IMR-90 (cell line): Measurements from ENCODE around the gene PRR5. TPM values are rescaled to one million over a fixed set of nuclear protein-coding genes. Genes with fewer than 3 reads are reported as not detected.

Experiments
- ATAC-seq: fragments of 200-7000 bp; cut with Tn5 transposase; 2 replicates; pipeline ENCODE4 v1.9.1; 2020; ENCODE audit warnings: low read depth, mild to moderate bottlenecking, moderate library complexity
- BruUV-seq: library from RNA; stranded (reverse); fragments of 400-500 nt; replicated peaks from 2 replicates; lab custom pipeline; 2021; lab: Mats Ljungman, UMichigan
- CTCF ChIA-PET: fragments of 300-600 bp; formaldehyde crosslinking; extraction: SDS; loops from one replicate; lab custom pipeline; 2021; ENCODE audit warnings: antibody characterized with exemption; lab: Yijun Ruan, JAX
- POLR2A ChIA-PET: fragments of 300-600 bp; sonication (Branson Sonifier 250); formaldehyde crosslinking; loops from one replicate; lab custom pipeline; 2022; ENCODE audit warnings: antibody characterized with exemption; ENCODE audit not compliant: unreplicated experiment; lab: Charles Lee
- DNase-seq: peaks from one replicate; pipeline ENCODE4 v3.0.0; 2013
- H2AFZ ChIP-seq: replicated peaks from 2 replicates; pipeline ENCODE3; 2013; ENCODE audit warnings: low read length, mild to moderate bottlenecking; ENCODE audit not compliant: poor library complexity
- H2AK5ac ChIP-seq: 2 replicates; pipeline ENCODE4 v1.6.1; 2013; ENCODE audit warnings: low read depth, low read length, inconsistent platforms
- H2AK9ac ChIP-seq: replicated peaks from 2 replicates; pipeline ENCODE3; 2013; ENCODE audit warnings: mild to moderate bottlenecking, low read depth, low read length, moderate library complexity; ENCODE audit not compliant: poor library complexity
- H2BK120ac ChIP-seq: 2 replicates; pipeline ENCODE4 v1.6.1; 2013; ENCODE audit warnings: low read depth, low read length, inconsistent platforms
- H2BK15ac ChIP-seq: 3 replicates; pipeline ENCODE4 v1.6.1; 2013; ENCODE audit warnings: low read depth, low read length, inconsistent platforms
- H2BK20ac ChIP-seq: 2 replicates; pipeline ENCODE4 v1.6.1; 2013; ENCODE audit warnings: low read depth, mild to moderate bottlenecking, inconsistent platforms, low read length, moderate library complexity
- H2BK5ac ChIP-seq: 2 replicates; pipeline ENCODE4 v1.6.1; 2013; ENCODE audit warnings: mild to moderate bottlenecking, low read depth, low read length, inconsistent platforms; ENCODE audit not compliant: poor library complexity, severe bottlenecking
- H3K14ac ChIP-seq: replicated peaks from 2 replicates; pipeline ENCODE4 v1.6.1; 2013; ENCODE audit warnings: low read depth, low read length, inconsistent platforms
- H3K18ac ChIP-seq: 2 replicates; pipeline ENCODE4 v1.6.1; 2013; ENCODE audit warnings: low read depth, low read length, control low read depth
- H3K23ac ChIP-seq: 2 replicates; pipeline ENCODE4 v1.6.1; 2013; ENCODE audit warnings: low read depth, low read length, inconsistent platforms
- H3K27ac ChIP-seq: 2 replicates; pipeline ENCODE4 v1.5.1; 2013; ENCODE audit warnings: mild to moderate bottlenecking, control low read depth, low read length; ENCODE audit not compliant: insufficient read depth
- H3K27me3 ChIP-seq: 2 replicates; pipeline ENCODE4 v1.6.1; 2013; ENCODE audit warnings: low read length; ENCODE audit not compliant: control insufficient read depth, insufficient read depth
- H3K36me3 ChIP-seq: 2 replicates; pipeline ENCODE4 v1.6.1; 2013; ENCODE audit warnings: low read length, mixed read lengths; ENCODE audit not compliant: control insufficient read depth, insufficient read depth
- H3K4ac ChIP-seq: 2 replicates; pipeline ENCODE4 v1.6.1; 2013; ENCODE audit warnings: low read depth, low read length, inconsistent platforms
- H3K4me1 ChIP-seq: 2 replicates; pipeline ENCODE4 v1.6.1; 2013; ENCODE audit warnings: low read length, mixed read lengths; ENCODE audit not compliant: control insufficient read depth, insufficient read depth
- H3K4me2 ChIP-seq: 2 replicates; pipeline ENCODE4 v1.6.1; 2013; ENCODE audit warnings: low read depth, mild to moderate bottlenecking, control low read depth, low read length, moderate library complexity
- H3K4me3 ChIP-seq: 2 replicates; pipeline ENCODE4 v1.5.1; 2013; ENCODE audit warnings: low read depth, mild to moderate bottlenecking, control low read depth, low read length, moderate library complexity; ENCODE audit not compliant: insufficient read depth
- H3K56ac ChIP-seq: 2 replicates; pipeline ENCODE4 v1.6.1; 2013; ENCODE audit warnings: low read length, inconsistent platforms; ENCODE audit not compliant: insufficient read depth; ENCODE audit errors: extremely low read depth
- H3K79me1 ChIP-seq, 2 experiments: 2 replicates each; pipeline ENCODE4 v1.6.1; 2013; ENCODE audit warnings: low read length in 2 of 2, inconsistent platforms in 1 of 2, low read depth in 1 of 2
- H3K9ac ChIP-seq: 2 replicates; pipeline ENCODE4 v1.6.1; 2013; ENCODE audit warnings: low read depth, low read length, control low read depth
- H3K9me1 ChIP-seq: 2 replicates; pipeline ENCODE4 v1.6.1; 2013; ENCODE audit warnings: low read length, inconsistent platforms; ENCODE audit not compliant: insufficient read depth
- H3K9me3 ChIP-seq: 2 replicates; pipeline ENCODE4 v1.6.1; 2013; ENCODE audit warnings: low read length; ENCODE audit not compliant: control insufficient read depth, insufficient read depth
- H4K20me1 ChIP-seq: 2 replicates; pipeline ENCODE4 v1.6.1; 2013; ENCODE audit warnings: low read length, inconsistent platforms; ENCODE audit not compliant: insufficient read depth
- H4K5ac ChIP-seq: 2 replicates; pipeline ENCODE4 v1.6.1; 2013; ENCODE audit warnings: mild to moderate bottlenecking, low read depth, low read length, control low read depth
- H4K8ac ChIP-seq, 2 experiments: 2 replicates each; pipeline ENCODE4 v1.6.1; 2013; ENCODE audit warnings: low read depth in 2 of 2, low read length in 2 of 2, control low read depth in 1 of 2, inconsistent platforms in 1 of 2
- H4K91ac ChIP-seq: 2 replicates; pipeline ENCODE4 v1.6.1; 2013; ENCODE audit warnings: low read depth, low read length, inconsistent platforms; ENCODE audit not compliant: insufficient read depth
- BHLHE40 ChIP-seq: fragments of 150-350 bp; IDR thresholded peaks from 2 replicates; pipeline ENCODE4 v1.6.1; 2016; ENCODE audit warnings: mild to moderate bottlenecking, low read depth, low read length
- CEBPB ChIP-seq: IDR thresholded peaks from 2 replicates; pipeline ENCODE4 v1.6.1; 2012; ENCODE audit warnings: low read depth, low read length, improper control_type of control experiment
- MAFK ChIP-seq: IDR thresholded peaks from 2 replicates; pipeline ENCODE4 v1.6.1; 2012; ENCODE audit warnings: low read depth, low read length, improper control_type of control experiment
- RAD21 ChIP-seq: IDR thresholded peaks from 2 replicates; pipeline ENCODE4 v1.6.1; 2012; ENCODE audit warnings: low read length, improper control_type of control experiment
- SMC3 ChIP-seq: fragments of 150-350 bp; IDR thresholded peaks from 2 replicates; pipeline ENCODE4 v1.6.1; 2016; ENCODE audit warnings: low read depth, mild to moderate bottlenecking, antibody characterized with exemption, low read length, moderate library complexity
- WGBS, 2 experiments: methylation state at CpG; one replicate each; pipeline versions ENCODE4 v1.1.5 to v1.1.7; 2013; ENCODE audit warnings: missing lambda C conversion rate in 2 of 2; ENCODE audit not compliant: insufficient read length in 1 of 2; ENCODE audit errors: extremely low coverage in 2 of 2; 5-methylcytosine and 5-hydroxymethylcytosine counted together
- dilution Hi-C: fragments of 300-500 bp; cut with HindIII; formaldehyde crosslinking; loops from one replicate; pipeline ENCODE4 v1.14.3; 2018; ENCODE audit warnings: low sequenced_read_pairs; ENCODE audit not compliant: unreplicated experiment
- in situ Hi-C: fragments of 300-500 bp; cut with MboI; formaldehyde crosslinking; loops from 3 replicates; pipeline ENCODE4 v1.14.3; 2019; ENCODE audit warnings: low sequenced_read_pairs, inconsistent platforms, mixed read lengths
- intact Hi-C: fragments of 100-400 bp; cut with micrococcal nuclease; formaldehyde crosslinking; loops from 2 replicates; pipeline ENCODE4 v1.10.0; 2022
- polyA plus RNA-seq, 3 experiments: library from polyadenylated mRNA; depleted of rRNA; stranded (reverse); fragments of >200 nt; gene quantifications; 2 replicates each; pipeline ENCODE4 v1.2.3, GENCODE V29; 2012; ENCODE audit warnings: low replicate concordance in 1 of 3
- total RNA-seq: library from RNA; depleted of rRNA; stranded (reverse); fragments of >200 nt; gene quantifications from 2 replicates; pipeline ENCODE4 v1.2.3, GENCODE V29; 2012
- TF ChIP-seq, protein P1 (sequence below): fragments of 150-350 bp; IDR thresholded peaks from 2 replicates; pipeline ENCODE4 v1.6.1; 2017; ENCODE audit warnings: mild to moderate bottlenecking, antibody characterized with exemption, low read length, low read depth

Gene PRR5
- total and polyA plus RNA-seq, 2 of the 4 experiments (the other 2 are of a cell fraction), result 8.1 to 24.3 TPM

DNA sequence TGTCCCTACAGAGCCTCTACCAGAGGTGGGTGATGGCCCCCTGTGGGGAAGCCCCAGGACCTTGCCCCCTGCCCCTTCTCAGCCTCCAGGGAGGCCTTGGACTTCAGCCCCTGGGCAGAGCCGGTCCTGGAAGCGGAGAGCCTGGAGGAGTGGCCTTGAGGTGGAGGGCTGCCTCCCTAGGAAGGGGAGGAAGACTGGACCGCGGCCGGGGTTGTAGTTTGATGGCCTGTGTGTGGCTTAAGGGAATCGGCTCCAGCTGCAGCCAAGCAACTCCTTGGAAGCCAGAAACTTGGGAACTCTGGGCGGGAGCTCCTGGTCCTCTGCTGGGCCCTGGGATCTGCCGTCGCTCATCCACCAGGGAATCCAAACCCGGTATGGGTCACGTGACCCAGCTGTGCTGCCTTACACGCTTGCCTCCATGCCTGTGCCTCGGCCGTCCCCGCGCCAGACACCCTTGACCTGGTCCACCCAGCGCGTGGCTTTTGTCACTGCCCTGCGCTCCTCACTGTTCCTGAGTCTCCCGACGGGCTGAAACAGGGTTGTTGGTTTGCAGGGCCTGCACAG lies 26.8 kb downstream of the PRR5 start:
- no peak overlapping the region for H3K14ac ChIP-seq
- dilution Hi-C loops, result no loop called here
- H3K4me3 ChIP-seq, result no peak overlapping the region
- peaks cover 21% of the 10 kb centered on the region for H4K20me1 ChIP-seq
- H2BK15ac ChIP-seq, result no peak overlapping the region
- in situ Hi-C loops, result no loop called here
- H3K23ac ChIP-seq, result no peak overlapping the region
- no peaks in the 10 kb centered on the region for H3K9me3 ChIP-seq
- peak overlapping the region; percentile 55 for H2AK9ac ChIP-seq
- no peaks in the 10 kb centered on the region for H3K27me3 ChIP-seq
- H3K27ac ChIP-seq, result no peak overlapping the region
- H2BK120ac ChIP-seq, result no peak overlapping the region
- no peak overlapping the region for H2BK5ac ChIP-seq
- no peak for TF ChIP-seq BHLHE40
- TF ChIP-seq RAD21, result no peak
- TF ChIP-seq, protein P1, sequence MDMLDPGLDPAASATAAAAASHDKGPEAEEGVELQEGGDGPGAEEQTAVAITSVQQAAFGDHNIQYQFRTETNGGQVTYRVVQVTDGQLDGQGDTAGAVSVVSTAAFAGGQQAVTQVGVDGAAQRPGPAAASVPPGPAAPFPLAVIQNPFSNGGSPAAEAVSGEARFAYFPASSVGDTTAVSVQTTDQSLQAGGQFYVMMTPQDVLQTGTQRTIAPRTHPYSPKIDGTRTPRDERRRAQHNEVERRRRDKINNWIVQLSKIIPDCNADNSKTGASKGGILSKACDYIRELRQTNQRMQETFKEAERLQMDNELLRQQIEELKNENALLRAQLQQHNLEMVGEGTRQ, result no peak
- no peak for TF ChIP-seq MAFK
- TF ChIP-seq CEBPB, result no peak
- no peak for TF ChIP-seq SMC3
- no TSS peak for BruUV-seq
- peaks cover 34% of the 10 kb centered on the region for H3K36me3 ChIP-seq
- POLR2A ChIA-PET, result no interaction called here
- CTCF ChIA-PET, result no interaction called here
- H2AK5ac ChIP-seq, result no peak overlapping the region; the same call in 1 of the 2 replicates
- H3K4me2 ChIP-seq, result no peak overlapping the region
- peaks cover 11% of the 10 kb centered on the region for H3K9me1 ChIP-seq
- ATAC-seq (no peak), DNase-seq (no peak)
- H4K91ac ChIP-seq, result no peak overlapping the region
- WGBS, 2 experiments, result 68% methylated on average over 8 of the region's 21 CpGs; no CpG with 5 or more reads in 1 of the 2 experiments
- H2BK20ac ChIP-seq, result no peak overlapping the region
- H2AFZ ChIP-seq, result no peak overlapping the region
- no peak overlapping the region for H3K9ac ChIP-seq
- intact Hi-C loops, result no loop called here
- H3K56ac ChIP-seq, result no peak overlapping the region
- peaks cover 4 to 10% of the 10 kb centered on the region in 2 experiments; a peak in 1 of 4 replicates for H3K79me1 ChIP-seq
- no peak overlapping the region for H4K5ac ChIP-seq
- H4K8ac ChIP-seq, result no peak overlapping the region
- H3K4ac ChIP-seq, result 0 out of 2 replicates have a peak overlapping the region, but pooled peaks have one; percentile 27
- H3K4me1 ChIP-seq, result peaks cover 12% of the 10 kb centered on the region
- no peak overlapping the region for H3K18ac ChIP-seq
